Hematopoietic multipotent progenitor cell treated with erythropoietin and hydrocortisone succinate and interleukin-3 and kit ligand, for 6 days (in vitro differentiated cells): ENCODE data around the gene KPNA1.

Experiments
- DNase-seq: peaks from one replicate; pipeline ENCODE4 v3.0.0-alpha.2; 2015

The KPNA1 gene

GRCh38 chr3:122514123-122515019 lies at the start of gene KPNA1:
Gene KPNA1 (minus strand): TSS chr3:122514939. CDS start chr3:122496565, 18,374 bp downstream.
- DNase-seq = peak; percentile 93

- DNase-seq = peak; percentile 91
Observed at GRCh38 chr3:122564155-122564912, 49.6 kb upstream of the KPNA1 start, which contains the start of the genes DTX3L and PARP9. Gene DTX3L (plus strand): TSS chr3:122564338. CDS start chr3:122564427, 89 bp downstream. Gene PARP9 (minus strand): TSS chr3:122564300. CDS start chr3:122559620, 4,680 bp downstream.

DNA sequence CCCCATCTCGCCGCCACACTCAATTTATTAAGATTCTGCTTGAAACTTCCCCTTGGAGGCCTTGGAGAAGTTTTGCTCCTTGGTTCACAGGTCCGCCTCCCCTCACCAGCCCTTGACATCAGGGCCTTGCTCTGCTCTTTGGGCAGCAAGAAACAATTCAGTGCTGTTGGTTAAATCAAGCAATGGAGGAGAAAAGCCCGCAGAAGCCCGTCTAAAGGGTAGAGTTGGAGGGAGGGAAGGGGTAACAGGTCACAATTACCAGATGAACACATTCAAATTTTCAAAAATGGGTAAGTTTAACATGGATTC lies 48.9 kb upstream of the KPNA1 start:
- DNase-seq = peak; percentile 45

DNA sequence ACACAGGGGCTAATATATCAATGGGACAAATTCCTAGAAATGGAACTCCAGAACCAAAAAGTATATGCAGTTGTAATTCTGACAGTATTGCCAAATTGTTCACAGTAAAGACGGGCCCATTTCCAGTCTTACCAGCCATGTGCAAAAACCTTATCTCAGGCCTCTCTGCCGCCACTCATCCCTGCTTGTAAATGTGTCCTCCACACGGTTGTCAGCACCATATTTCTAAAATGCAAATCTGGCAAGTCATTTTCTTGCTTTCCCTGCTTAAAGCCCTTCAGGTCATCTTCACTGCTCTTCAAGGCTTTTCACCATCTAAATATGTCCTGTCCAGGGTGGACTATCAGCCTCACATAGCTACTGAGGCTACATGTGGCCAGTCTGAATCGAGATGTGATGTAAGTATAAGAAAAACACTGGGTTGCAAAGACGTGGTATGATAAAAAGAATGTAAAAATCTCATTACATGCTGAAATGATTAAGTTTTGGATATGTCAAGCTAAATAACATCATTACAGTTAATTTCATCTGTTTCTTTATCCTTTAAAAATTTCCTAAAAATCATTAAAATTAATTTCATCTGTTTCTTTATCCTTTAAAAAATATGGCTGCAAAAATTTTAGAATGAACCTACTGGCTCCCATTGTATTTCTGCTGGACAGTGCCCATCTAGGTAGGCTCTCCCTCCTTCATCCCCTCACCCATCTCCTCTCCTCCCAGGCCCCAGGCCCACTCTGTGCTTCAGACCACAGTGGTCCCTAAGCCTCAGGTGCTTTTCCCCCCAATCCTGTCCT lies 48.4 kb upstream of the KPNA1 start:
- DNase-seq = peak; percentile 49

- DNase-seq = peak; percentile 81
Observed at GRCh38 chr3:122560680-122561079, 45.9 kb upstream of the KPNA1 start.

GRCh38 chr3:122559906-122560305 lies 45.2 kb upstream of the KPNA1 start:
- no peak for DNase-seq

- DNase-seq = no peak
Observed at GRCh38 chr3:122558605-122559004, 43.9 kb upstream of the KPNA1 start.

DNA sequence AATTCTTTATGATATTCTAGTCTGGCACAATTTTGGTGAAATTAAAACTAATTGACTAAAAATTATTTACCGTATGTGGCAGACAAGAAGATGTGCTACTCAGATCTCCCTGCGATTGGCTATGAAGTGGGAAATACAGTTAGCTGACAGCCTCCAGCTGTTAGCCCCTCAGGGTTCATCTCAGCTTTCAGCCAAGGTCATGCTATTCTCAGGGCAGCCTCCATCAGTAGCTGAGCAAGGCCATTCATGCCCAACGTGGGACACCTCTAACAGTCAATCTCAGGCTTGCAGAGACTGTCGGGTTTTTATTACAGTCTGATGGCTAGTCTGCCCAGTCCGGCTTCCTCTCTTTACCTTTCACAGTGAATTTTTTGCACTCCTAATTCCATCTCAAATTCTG lies 42.6 kb upstream of the KPNA1 start:
- DNase-seq = no peak

DNA sequence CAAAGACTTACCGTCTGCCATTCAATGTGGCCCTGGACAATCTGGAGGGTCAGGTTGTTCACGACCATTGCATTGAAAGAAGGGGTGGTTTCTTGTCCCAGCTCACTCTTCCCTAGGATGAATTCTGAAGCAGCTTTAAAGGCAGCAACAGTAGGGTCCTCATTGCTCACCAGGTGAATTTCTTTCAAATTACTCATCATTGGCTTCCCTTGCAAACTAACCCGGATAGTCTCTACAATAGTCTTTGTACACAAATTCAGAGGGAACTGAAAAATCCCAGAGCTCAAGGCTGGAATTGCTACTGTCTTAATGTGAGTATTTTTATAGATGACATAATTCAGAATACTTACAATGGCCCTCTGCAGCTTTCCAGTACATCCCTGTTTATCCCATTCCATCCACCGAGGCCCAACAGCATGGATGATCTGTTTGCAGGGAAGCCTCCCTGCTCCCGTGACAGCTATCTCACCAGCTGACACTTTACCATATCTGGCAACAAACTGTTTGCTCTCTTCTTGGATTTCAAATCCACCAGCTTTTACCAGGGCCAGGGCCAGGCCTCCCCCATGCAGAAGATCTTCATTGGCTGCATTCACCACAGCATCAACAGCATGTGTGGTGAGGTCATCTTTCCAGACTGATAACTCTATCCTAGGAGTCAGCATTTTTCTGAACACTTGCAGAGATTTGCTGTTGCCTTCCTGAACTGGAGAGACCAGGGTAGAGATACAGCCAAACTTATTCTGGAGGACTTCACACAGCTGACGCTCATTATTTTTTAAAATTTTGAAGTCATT lies 40.7 kb upstream of the KPNA1 start:
- DNase-seq = no peak

- DNase-seq = no peak
Observed at GRCh38 chr3:122553171-122553570, 38.4 kb upstream of the KPNA1 start.

- no peak for DNase-seq
Observed at GRCh38 chr3:122548619-122549018, 33.9 kb upstream of the KPNA1 start.

DNA sequence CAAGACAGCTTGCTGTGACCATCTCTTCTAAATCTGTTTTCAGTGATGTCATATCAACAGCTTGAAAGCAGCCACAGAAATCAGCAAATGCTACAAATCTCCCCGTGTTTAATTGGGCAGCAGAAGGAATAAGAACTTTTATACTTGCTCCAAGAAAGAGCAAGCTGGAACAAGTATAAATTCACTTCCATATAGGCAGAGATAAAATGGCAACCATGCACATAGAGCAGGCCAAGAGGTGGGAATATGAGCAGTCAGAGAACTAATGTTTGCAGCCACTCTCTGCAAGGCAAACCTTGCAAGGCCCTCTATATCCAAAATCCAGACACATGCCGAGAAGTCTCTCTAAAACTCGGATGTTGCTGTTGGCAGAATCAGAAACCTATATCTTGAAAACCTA lies 33.3 kb upstream of the KPNA1 start:
- DNase-seq = no peak

- no peak for DNase-seq
Observed at GRCh38 chr3:122546151-122546550, 31.4 kb upstream of the KPNA1 start.

DNA sequence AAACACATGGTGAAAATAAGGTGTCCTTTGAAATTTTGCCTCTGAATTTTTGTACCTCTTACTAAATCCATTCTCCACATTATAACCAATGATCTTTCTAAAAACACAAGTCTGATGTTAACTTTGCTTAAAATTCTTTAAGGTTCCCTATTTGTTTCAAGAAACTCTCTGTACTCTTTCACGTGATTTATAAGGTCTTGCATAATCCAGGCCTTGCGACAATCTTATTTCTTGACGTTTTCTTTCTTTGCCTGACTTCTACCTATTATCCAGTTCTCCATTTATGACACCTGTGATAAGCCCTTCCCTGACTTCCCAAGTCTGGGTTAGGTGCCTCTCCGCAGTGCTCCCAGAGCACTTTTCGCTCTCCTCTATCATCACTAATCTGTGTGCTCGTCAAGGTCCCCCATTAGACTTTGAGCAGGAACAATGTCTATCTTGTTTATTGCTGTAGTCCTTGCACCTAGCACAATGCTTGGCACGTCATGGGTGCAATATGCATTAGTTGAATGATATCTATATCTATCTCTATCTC lies 24.3 kb upstream of the KPNA1 start:
- peak; percentile 31 for DNase-seq

GRCh38 chr3:122536632-122537001 lies 21.9 kb upstream of the KPNA1 start:
- no peak for DNase-seq

DNA sequence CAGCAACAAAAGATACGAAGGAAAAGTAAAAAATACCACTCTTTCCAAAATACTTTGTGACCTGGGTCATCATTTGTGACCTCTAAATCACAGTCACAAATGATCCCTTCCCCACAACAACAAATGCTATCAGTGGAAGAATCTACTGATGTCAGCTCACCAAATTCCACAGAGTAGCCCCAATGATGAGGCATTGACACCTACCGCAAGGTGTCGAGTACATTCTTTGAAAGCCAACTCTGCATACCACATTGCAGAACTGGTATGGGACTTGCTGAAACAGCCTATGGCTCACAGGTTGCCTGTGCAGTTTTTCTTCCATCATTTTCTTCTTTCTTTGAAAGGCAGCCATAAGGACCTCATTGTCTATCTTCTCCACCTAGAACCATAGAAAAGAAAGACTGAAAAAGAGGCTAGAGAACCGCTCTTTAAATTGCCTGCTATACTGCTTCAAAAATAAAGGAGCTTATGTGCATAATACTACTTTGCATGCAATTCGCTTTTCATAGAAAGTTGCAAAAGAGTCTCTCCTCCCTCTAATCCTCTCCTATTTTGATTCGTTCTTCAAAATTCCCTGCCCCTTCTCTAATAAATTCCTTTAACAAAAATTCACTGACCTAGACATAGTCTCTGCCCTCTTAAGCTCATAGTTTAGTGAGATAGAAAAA lies 21.4 kb upstream of the KPNA1 start:
- no peak for DNase-seq

DNA sequence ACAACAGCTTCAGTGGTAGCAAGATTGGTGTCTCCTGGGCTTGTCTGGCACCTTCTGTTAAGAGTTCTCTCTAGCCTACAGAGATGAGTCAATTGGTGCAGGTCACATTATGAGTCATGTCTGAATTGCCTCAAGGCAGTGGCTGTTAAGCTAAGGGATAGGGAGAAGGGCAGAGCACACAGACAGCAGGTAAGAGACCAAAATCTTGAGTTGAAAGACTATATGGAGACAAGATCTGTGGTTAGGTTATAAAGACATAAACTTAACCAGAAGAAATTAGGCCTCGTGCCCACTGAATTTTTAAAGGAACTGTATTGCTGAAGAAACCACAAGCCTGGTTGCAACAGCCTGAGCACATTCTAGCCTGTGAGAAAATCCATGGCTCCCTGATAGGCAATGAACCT lies 19.2 kb upstream of the KPNA1 start:
- DNase-seq = peak; percentile 75

DNA sequence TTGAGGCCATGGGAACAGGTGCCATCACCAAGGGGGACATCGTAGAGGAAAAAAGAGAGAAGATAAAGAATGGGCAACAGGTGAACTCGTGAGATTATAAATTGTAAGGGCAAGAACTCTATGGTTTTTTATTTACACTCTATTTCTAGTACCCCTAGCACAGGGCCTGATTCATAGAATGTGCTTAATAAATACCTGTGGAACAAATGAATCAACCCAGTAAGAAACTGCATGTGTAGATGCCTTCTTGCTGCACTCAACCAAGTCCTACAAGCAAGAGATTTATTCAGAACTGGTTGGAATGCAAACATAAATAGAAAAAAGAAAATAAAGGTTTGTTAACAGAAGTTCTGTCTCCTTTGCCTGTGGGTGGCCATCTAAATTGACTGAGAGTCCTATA lies 18.7 kb upstream of the KPNA1 start:
- no peak for DNase-seq

DNA sequence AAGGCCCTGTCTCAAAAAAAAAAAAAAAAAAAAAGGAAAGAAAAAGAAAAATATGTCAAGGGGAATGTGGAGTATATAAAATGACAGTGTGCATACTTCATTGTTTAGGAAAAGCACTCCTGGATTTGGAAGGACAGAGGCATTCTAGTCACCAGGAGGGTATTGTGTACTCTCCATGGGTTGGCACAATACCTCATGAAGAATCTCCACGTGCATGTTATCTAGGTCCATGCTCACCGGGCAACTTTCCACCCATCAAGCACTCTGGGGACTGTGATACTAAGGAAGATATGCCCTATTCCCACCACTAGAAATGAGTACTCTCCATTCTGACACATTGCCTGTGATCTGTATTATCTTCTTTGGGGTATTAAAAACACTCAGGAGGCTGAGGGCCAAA lies 15.4 kb upstream of the KPNA1 start:
- no peak for DNase-seq

DNA sequence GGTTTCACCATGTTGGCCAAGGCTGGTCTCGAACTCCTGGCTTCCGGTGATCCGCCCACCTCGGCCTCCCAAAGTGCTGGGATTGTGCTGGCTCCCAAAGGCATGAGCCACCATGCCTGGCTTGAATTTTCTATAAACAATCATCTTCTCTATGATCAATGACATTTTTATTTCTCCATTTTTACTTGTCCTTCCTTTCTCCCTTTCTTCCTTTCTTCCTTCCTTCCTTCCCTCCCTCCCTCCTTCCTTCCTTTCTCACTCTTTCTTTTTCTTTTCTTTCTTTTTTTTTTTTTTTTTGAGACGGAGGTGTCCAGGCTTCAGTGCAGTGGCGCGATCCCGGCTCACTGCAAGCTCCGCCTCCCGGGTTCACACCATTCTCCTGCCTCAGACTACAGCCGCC lies 8.6 kb upstream of the KPNA1 start:
- no peak for DNase-seq

DNA sequence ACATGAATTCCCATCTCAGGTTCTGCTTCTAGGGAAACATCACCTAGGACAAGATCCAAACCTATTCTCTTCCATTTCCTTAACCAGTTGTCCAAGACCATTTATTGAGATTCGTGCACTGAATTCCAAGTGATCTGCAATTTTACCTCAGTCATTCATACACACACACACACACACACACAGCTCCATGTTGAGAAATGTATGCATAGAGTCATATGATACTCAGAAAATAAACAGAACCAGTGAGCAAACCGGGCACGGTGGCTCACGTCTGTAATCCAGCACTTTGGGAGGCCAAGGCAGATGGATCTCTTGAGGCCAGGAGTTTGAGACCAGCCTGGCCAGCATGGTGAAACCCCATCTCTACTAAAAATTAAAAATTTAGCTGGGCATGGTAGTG lies 6.1 kb upstream of the KPNA1 start:
- DNase-seq = no peak

GRCh38 chr3:122519693-122520092 lies 5.0 kb upstream of the KPNA1 start:
- no peak for DNase-seq
